Naive B cell (primary cell): Measurements from ENCODE around the gene RAB14. TPM values are rescaled to one million over a fixed set of nuclear protein-coding genes. Genes with fewer than 3 reads are reported as not detected.
A peak's percentile ranks its signal among the peaks of the same experiment; 100 is the strongest.

ENCODE experiments used
- ATAC-seq, 2 donors: fragments of 150-1000 bp; cut with Tn5 transposase; 2 replicates each; pipeline ENCODE4 v1.10.0; 2021; ENCODE audit warnings: low read depth in 2 of 2, mild to moderate bottlenecking in 2 of 2, moderate library complexity in 2 of 2
- DNase-seq: peaks from one replicate; pipeline ENCODE4 v3.0.0; 2022
- H3K27ac Mint-ChIP-seq, 6 donors: one replicate each; pipeline ENCODE4 v1.8.0; 2020 to 2022; ENCODE audit warnings: mild to moderate bottlenecking in 6 of 6, mixed read lengths in 6 of 6, moderate library complexity in 5 of 6, inconsistent platforms in 2 of 6
- H3K27me3 Mint-ChIP-seq, 3 donors: one replicate each; pipeline ENCODE4 v1.8.0; 2021 to 2022; ENCODE audit warnings: mixed read lengths in 3 of 3, mild to moderate bottlenecking in 1 of 3
- H3K36me3 Mint-ChIP-seq, 2 donors: one replicate each; pipeline ENCODE4 v1.8.0; 2020 to 2022; ENCODE audit warnings: mixed read lengths in 2 of 2, inconsistent platforms in 1 of 2, mild to moderate bottlenecking in 1 of 2
- H3K4me1 Mint-ChIP-seq, 3 donors: one replicate each; pipeline ENCODE4 v1.8.0; 2020 to 2022; ENCODE audit warnings: mixed read lengths in 3 of 3, inconsistent platforms in 1 of 3, mild to moderate bottlenecking in 1 of 3, moderate library complexity in 1 of 3
- H3K4me3 Mint-ChIP-seq, 8 donors: one replicate each; pipeline ENCODE4 v1.8.0; 2020 to 2022; ENCODE audit warnings: mild to moderate bottlenecking in 8 of 8, mixed read lengths in 8 of 8, moderate library complexity in 8 of 8, inconsistent platforms in 2 of 8
- H3K9me3 Mint-ChIP-seq, 7 donors: one replicate each; pipeline ENCODE4 v1.8.0; 2020 to 2022; ENCODE audit warnings: mixed read lengths in 7 of 7, mild to moderate bottlenecking in 5 of 7, inconsistent platforms in 2 of 7, moderate library complexity in 1 of 7
- polyA plus RNA-seq, 6 donors: library from polyadenylated mRNA; unstranded; fragments of 300-500 nt; fragmentation: Illumina TruSeq; gene quantifications; one replicate each; pipeline ENCODE4 v1.2.3, GENCODE V29; 2021; ENCODE audit warnings: low read depth in 6 of 6

The RAB14 gene
- polyA plus RNA-seq, 6 donors from 2014 or later = 42.2 to 49.1 (median 44.8) TPM

DNA sequence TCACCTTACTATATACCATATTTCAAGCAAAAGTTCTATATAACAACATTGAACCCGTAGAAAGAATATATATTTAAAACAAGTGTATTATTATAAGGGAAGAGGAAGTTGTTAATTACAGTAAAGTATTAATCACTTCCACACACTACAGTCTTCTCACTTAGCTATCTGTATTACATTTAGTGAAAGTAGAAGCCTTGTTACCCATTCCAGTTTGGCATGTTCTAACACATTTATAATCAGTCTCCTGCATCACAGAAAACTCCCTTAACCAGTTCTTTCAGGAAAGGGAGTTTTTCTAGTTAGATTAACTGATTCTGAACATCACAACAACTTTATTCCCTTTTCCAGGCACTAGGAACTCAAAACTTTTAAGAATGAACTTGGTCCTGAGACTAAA, 6.9 kb downstream of the RAB14 start:
- no peak for DNase-seq
- H3K4me1 Mint-ChIP-seq = peaks cover 54 to 78% (median 63%) of the 10 kb centered on the region in 3 donors
- no peaks in the 10 kb centered on the region for H3K27me3 Mint-ChIP-seq
- peak overlapping the region in 4 of 6 donors; percentile 39 to 90 (median 52) for H3K27ac Mint-ChIP-seq
- peak overlapping the region in 4 of 8 donors; percentile 17 to 47 (median 38) for H3K4me3 Mint-ChIP-seq
- no peaks in the 10 kb centered on the region for H3K9me3 Mint-ChIP-seq
- peak in 1 of 2 donors; percentile 47 for ATAC-seq
- no peaks in the 10 kb centered on the region for H3K36me3 Mint-ChIP-seq

DNA sequence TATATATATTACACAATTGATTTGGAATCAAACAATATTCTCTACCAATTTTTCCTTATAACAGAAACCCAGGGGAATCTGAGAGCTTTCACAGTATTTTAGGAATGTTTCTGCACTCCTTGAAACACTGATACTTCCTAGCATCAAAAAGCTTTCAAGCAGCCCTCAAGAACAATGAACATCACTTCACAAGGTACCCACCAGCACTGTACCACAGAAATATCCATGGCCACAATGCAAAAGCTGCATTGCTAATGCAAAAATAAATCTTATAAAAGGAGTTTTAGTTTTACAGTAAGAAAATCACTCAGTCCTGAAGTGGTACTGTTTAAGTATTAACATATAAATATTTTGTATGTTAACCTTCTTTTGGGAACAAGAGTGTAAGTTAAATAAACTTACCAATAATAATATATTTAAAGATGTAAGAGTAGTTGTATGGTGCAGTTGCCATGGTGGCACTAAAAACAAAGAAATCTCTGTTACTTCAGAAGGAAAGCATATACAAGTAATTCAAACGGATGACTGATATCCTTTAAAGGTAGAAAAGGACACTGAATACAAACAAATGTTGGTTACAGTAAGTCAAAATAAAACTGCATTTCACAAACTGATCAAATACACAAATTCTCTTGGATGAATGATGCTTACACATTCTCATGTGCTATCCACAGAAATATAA, 8.6 kb downstream of the RAB14 start:
- H3K4me3 Mint-ChIP-seq = no peak overlapping the region
- peaks cover 49 to 65% (median 51%) of the 10 kb centered on the region in 3 donors for H3K4me1 Mint-ChIP-seq
- H3K36me3 Mint-ChIP-seq = peaks cover 0 to 4% of the 10 kb centered on the region in 2 donors

DNA sequence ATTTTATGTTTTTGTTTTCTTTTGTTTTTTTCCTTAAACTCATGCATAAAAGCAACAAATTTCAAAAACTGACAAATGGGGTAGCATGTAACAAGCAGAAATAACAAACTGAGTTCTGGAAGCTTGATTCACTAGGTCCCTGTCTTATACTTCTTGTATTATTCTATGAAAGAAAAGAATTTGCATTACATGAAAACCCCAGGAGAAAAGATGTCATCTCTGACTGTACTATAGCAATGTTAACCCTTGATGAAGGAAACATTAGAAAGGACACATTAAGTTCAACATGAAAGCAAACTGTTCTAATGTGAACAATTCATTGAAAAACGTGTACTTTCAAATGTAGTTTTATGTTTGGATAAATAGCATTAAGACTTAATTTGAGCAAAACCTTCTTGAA, 9.2 kb downstream of the RAB14 start:
- H3K9me3 Mint-ChIP-seq = no peaks in the 10 kb centered on the region
- DNase-seq (no peak), ATAC-seq (peak; percentile 46 to 71)
- peaks cover 44 to 62% (median 45%) of the 10 kb centered on the region in 3 donors for H3K4me1 Mint-ChIP-seq
- no peaks in the 10 kb centered on the region for H3K27me3 Mint-ChIP-seq
- peaks cover 0 to 4% of the 10 kb centered on the region in 2 donors for H3K36me3 Mint-ChIP-seq
- peak overlapping the region in 1 of 8 donors; percentile 23 for H3K4me3 Mint-ChIP-seq
- H3K27ac Mint-ChIP-seq = peak overlapping the region in 2 of 6 donors; percentile 15 to 55

More for the DNA sequence above, 8.6 kb downstream of the RAB14 start:
- ATAC-seq = peak; percentile 26 to 33
- Mint-ChIP-seq H3K27me3 (no peaks in the 10 kb centered on the region), H3K9me3 (no peaks in the 10 kb centered on the region), H3K27ac (peak overlapping the region in 2 of 6 donors; percentile 24 to 55)
- no peak for DNase-seq

DNA sequence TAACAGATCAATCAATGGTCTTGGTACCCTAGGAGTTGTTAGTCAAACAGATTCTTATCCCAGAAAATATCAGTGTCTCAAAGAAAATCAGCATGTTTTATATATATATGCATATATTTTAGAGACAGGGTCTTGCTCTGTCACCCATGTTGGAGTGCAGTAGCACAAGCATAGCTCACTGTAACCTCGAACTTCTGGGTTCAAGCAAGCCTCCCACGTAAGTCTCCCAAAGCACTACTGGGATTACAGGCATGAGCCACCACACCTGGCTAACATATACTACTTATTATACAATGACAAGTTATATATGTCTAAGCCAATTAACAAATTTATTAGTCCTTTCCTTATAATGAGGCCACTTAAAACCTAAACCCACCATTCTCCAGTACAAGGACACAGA, 10.4 kb downstream of the RAB14 start:
- H3K27ac Mint-ChIP-seq = peak overlapping the region in 4 of 6 donors; percentile 12 to 87 (median 74)
- H3K9me3 Mint-ChIP-seq = no peaks in the 10 kb centered on the region
- no peaks in the 10 kb centered on the region for H3K27me3 Mint-ChIP-seq
- peak overlapping the region in 1 of 8 donors; percentile 37 for H3K4me3 Mint-ChIP-seq
- H3K4me1 Mint-ChIP-seq = peaks cover 35 to 52% (median 40%) of the 10 kb centered on the region in 3 donors
- peaks cover 4 to 8% of the 10 kb centered on the region in 2 donors for H3K36me3 Mint-ChIP-seq
- ATAC-seq (no peak), DNase-seq (no peak)

DNA sequence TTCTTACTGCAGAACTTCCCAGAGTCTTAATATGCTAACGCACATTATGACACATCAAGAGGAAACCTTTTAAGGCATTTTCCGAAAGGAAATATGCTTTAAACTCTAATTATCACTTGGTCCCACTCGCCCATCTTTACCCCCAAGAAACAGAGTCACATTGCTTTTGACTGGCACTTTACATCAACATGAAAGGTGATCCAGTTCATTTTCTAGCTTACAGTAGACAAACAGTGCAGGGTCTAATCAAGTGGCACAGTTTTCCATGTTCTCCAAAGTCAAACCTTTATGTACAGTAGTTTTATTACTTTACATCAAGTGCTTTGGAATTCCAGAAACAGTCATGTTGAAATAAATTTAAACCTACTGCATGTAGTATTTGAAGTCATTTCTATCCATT, 12.0 kb downstream of the RAB14 start:
- peaks cover 37 to 52% (median 41%) of the 10 kb centered on the region in 3 donors for H3K4me1 Mint-ChIP-seq
- H3K27me3 Mint-ChIP-seq = no peaks in the 10 kb centered on the region
- peak overlapping the region in 2 of 6 donors; percentile 10 to 68 for H3K27ac Mint-ChIP-seq
- no peaks in the 10 kb centered on the region for H3K9me3 Mint-ChIP-seq
- no peak for ATAC-seq
- peaks cover 9 to 11% of the 10 kb centered on the region in 2 donors for H3K36me3 Mint-ChIP-seq
- no peak for DNase-seq
- no peak overlapping the region for H3K4me3 Mint-ChIP-seq

DNA sequence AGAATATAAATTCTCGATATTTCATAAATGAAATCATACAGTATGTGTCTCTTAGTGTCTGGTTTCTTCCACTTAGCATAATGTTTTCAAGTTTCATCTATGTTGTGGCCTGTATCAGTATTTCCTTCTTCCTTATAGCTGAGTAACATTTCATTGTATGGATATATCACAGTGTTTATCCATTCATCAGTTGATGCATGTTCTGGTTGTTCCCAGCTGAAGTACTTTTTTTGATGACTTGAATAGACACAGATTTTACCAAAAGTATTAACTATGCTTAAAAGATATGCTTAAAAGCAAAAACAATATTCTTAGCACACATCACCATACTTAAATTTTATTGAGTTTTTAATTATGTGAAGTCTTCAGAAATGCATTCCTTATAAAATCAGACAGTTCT, 12.7 kb downstream of the RAB14 start:
- H3K4me3 Mint-ChIP-seq = no peak overlapping the region
- no peak for ATAC-seq
- DNase-seq = no peak
- no peaks in the 10 kb centered on the region for H3K27me3 Mint-ChIP-seq
- peak overlapping the region in 5 of 6 donors; percentile 35 to 71 (median 55) for H3K27ac Mint-ChIP-seq
- peaks cover 39 to 51% (median 44%) of the 10 kb centered on the region in 3 donors for H3K4me1 Mint-ChIP-seq
- no peaks in the 10 kb centered on the region for H3K9me3 Mint-ChIP-seq
- peaks cover 9 to 11% of the 10 kb centered on the region in 2 donors for H3K36me3 Mint-ChIP-seq

DNA sequence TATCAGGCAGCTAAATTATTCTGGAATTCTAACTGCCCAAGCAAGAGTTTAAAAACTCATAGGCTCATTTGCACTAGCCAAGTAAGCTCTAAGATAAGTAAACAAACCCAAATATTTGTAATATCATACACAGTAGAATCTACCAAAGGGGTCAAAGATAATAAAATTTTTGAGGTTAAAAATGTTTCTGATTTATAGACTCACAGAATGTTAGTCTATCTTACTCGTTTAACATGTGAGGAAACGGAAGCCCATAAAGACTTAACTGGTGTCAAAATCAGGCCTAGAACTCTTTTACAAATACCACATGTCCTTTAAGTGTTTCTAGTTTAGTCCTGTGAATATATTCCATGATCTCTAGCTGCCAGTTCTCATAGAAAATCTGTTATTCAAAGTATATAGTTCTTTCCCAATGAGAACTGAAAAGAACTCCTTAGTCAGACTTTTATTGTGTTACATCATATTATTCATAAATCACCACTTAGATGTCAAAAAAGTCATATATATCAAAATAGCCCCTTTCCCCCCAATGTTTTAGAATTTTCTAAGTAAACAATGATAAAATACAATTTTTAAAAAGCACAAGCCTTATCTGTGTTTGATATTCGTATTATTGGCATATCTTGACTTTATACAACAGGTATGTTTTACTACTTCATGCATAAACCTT, 13.9 kb downstream of the RAB14 start:
- peak overlapping the region in 5 of 6 donors; percentile 0 to 82 (median 59) for H3K27ac Mint-ChIP-seq
- peaks cover 39 to 55% (median 51%) of the 10 kb centered on the region in 3 donors for H3K4me1 Mint-ChIP-seq
- DNase-seq = no peak
- no peaks in the 10 kb centered on the region for H3K9me3 Mint-ChIP-seq
- no peak for ATAC-seq
- H3K27me3 Mint-ChIP-seq = no peaks in the 10 kb centered on the region
- peaks cover 9 to 11% of the 10 kb centered on the region in 2 donors for H3K36me3 Mint-ChIP-seq
- no peak overlapping the region for H3K4me3 Mint-ChIP-seq

DNA sequence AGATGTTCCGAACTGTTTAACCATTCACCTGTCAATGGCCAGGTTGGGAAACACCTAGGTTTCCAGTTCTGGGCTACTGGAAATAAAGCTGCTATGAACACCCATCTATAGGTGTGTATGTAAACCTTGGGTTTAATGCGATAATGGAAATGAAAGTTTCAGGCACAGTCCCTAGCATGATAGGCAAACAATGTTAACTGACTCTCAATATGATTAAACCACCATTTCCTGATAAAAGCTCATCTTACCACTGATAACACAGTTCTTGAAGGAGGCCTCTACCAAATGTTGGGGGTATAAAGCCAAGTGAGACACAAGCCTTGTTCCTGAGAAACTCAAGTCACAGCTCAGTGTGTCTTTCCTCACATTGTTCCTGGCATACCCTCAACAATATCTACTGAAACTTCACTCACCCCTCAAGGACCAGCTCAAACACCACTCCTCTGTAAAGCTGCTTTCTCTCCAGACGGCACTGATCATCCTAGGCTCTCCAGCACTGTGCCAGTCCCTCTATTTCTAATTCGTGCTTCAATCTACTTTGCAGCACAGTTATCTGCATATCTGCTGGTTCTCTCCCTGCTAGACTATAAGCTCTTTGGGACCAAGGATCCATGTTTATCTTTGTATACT, 15.8 kb downstream of the RAB14 start:
- H3K9me3 Mint-ChIP-seq = no peaks in the 10 kb centered on the region
- no peak for DNase-seq
- ATAC-seq = no peak
- H3K4me3 Mint-ChIP-seq = peak overlapping the region in 3 of 8 donors; percentile 20 to 59 (median 32)
- no peaks in the 10 kb centered on the region for H3K27me3 Mint-ChIP-seq
- H3K27ac Mint-ChIP-seq = peak overlapping the region in 5 of 6 donors; percentile 42 to 87 (median 79)
- H3K4me1 Mint-ChIP-seq = peaks cover 40 to 47% (median 46%) of the 10 kb centered on the region in 3 donors
- peaks cover 9 to 11% of the 10 kb centered on the region in 2 donors for H3K36me3 Mint-ChIP-seq

DNA sequence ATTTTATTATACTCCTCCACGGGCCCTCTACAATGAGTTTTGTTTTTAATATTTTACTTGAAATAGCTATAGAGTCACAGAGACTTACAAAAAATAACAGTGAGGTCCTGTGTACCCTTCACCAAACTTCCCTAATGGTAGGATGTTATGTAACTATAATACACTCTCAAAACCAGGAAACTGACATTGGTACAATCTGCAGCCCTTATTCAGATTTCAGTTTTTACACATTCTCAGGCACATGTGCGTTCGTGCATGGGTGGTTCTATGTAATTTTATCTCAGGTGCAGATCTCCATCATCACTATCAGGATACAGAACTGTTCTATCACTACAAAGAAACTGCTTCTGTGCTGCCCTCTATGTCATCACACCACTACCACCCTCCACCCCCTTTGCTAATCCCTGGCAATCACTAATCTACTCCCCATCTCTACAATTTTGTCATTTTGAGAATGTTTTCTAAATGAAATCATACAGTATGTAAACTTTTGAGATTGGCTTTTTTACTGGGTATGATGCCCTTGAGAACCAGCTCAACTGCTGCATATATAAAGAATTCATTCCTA, 16.4 kb downstream of the RAB14 start:
- peak overlapping the region; percentile 20 to 87 (median 76) for H3K27ac Mint-ChIP-seq
- ATAC-seq (peak; percentile 79 to 84), DNase-seq (no peak)
- no peaks in the 10 kb centered on the region for H3K27me3 Mint-ChIP-seq
- peak overlapping the region in 5 of 8 donors; percentile 1 to 59 (median 25) for H3K4me3 Mint-ChIP-seq
- H3K9me3 Mint-ChIP-seq = no peaks in the 10 kb centered on the region
- H3K4me1 Mint-ChIP-seq = peaks cover 36 to 41% (median 41%) of the 10 kb centered on the region in 3 donors
- peaks cover 9 to 11% of the 10 kb centered on the region in 2 donors for H3K36me3 Mint-ChIP-seq

DNA sequence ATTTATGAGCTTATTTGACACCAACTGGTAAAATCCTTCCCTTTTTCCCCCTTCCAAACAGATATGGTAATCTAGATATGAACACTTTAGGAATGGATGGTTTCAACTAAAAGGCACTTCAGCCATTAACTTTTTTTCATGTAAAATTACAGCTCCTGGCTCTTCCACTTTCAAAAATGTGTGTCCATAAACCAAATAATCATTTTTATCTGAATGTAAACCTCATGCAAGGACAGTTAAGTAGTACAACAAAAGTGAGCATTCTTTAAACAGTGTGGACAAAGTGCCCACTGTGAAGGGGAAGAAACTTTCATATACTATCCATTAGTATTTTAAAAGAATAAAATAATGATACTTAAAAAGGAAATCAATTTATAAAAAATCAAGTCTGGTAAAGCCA, 17.2 kb downstream of the RAB14 start:
- no peak for ATAC-seq
- peak overlapping the region; percentile 41 to 90 (median 70) for H3K27ac Mint-ChIP-seq
- H3K9me3 Mint-ChIP-seq = no peaks in the 10 kb centered on the region
- H3K27me3 Mint-ChIP-seq = no peaks in the 10 kb centered on the region
- no peak for DNase-seq
- peak overlapping the region in 1 of 8 donors; percentile 33 for H3K4me3 Mint-ChIP-seq
- H3K4me1 Mint-ChIP-seq = peaks cover 32 to 40% (median 40%) of the 10 kb centered on the region in 3 donors
- peaks cover 9 to 11% of the 10 kb centered on the region in 2 donors for H3K36me3 Mint-ChIP-seq

DNA sequence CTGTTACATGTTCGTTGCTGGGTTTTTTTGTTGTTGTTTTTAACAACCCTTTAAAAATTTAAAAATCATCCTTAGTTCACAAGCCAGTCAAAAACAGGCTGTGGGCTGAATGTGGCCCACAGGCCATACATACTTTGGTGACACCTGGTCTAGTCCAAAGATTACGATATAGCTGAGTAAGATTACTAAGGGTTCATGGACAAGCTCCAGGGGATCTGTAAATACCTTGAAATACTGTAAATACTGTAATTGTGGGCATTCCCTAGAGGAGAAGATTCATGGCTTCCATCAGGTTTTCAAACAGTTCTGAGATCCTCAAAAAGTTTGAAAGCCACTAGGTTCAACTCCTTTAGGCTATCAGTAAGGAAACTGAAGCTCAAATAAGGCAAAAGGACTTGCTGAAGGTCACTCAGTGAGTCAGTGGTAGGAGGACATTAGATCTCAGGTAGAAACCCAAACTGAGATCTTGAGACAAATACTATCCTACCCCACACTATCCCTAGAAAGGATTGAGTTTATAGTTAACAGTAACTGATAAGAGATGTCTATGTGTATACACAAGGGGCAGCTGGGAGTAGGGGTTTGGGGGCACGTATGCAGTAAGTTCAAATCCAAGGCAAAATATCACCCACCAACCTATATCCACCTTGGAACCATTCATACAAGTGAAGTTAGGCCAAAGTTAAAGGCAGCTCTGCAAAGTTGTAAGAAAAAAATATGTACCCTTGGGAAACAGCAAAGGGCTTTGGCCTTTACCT, 17.8 kb downstream of the RAB14 start:
- peaks cover 9% of the 10 kb centered on the region in 2 donors for H3K36me3 Mint-ChIP-seq
- H3K4me3 Mint-ChIP-seq = peak overlapping the region in 3 of 8 donors; percentile 30 to 68 (median 33)
- H3K4me1 Mint-ChIP-seq = peaks cover 31 to 40% (median 40%) of the 10 kb centered on the region in 3 donors

DNA sequence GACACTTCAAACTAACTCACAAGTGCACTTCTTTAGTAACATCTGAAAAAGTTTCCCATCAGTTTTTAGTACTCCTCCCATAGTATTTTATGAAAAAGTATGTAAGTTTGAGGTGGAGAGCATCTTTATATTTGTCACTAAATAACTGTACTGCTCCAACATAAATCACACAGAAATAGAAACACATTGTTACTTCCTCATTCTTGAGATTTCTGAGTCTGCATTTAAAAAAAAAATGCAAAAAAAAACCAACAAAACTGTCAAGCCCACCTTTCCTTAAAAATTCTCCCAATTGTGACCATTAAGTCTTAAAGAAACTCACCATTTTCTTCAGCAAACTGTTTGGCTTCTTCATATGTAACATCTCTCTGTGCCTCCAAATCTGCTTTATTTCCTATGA, 18.7 kb downstream of the RAB14 start:
- peaks cover 31 to 40% (median 38%) of the 10 kb centered on the region in 3 donors for H3K4me1 Mint-ChIP-seq
- peak overlapping the region in 7 of 8 donors; percentile 6 to 72 (median 30) for H3K4me3 Mint-ChIP-seq
- H3K9me3 Mint-ChIP-seq = no peaks in the 10 kb centered on the region
- peak overlapping the region in 5 of 6 donors; percentile 11 to 88 (median 73) for H3K27ac Mint-ChIP-seq
- no peaks in the 10 kb centered on the region for H3K27me3 Mint-ChIP-seq
- DNase-seq = peak; percentile 12
- peak; percentile 26 to 35 for ATAC-seq
- H3K36me3 Mint-ChIP-seq = peaks cover 7 to 9% of the 10 kb centered on the region in 2 donors

More for the DNA sequence above, 17.8 kb downstream of the RAB14 start:
- H3K27ac Mint-ChIP-seq = peak overlapping the region; percentile 41 to 90 (median 70)
- no peaks in the 10 kb centered on the region for H3K9me3 Mint-ChIP-seq
- ATAC-seq (no peak), DNase-seq (no peak)
- H3K27me3 Mint-ChIP-seq = no peaks in the 10 kb centered on the region
